HK-2 (cell line): Measurements from ENCODE around the gene PCDHB3.
"Not testable (repeated sequence)": the region's sequence is repeated elsewhere in the genome, so short reads cannot be mapped to it uniquely, and the experiment has no call there.

ENCODE experiments used
- DNase-seq: peaks from one replicate; pipeline ENCODE4 v3.0.0-alpha.2; 2018; ENCODE audit not compliant: unreplicated experiment

Gene PCDHB3

DNA sequence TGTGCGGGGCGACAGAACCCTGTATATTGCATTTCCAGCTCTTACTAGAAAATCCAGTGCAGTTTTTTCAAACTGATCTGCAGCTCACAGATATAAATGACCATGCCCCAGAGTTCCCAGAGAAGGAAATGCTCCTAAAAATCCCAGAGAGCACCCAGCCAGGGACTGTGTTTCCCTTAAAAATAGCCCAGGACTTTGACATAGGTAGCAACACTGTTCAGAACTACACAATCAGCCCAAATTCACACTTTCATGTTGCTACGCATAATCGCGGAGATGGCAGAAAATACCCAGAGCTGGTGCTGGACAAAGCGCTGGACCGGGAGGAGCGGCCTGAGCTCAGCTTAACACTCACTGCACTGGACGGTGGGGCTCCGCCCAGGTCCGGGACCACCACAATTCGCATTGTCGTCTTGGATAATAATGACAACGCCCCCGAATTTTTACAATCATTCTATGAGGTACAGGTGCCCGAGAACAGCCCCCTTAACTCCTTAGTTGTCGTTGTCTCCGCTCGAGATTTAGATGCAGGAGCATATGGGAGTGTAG is 35.5 kb downstream of the PCDHB3 start:
- no peak for DNase-seq

DNA sequence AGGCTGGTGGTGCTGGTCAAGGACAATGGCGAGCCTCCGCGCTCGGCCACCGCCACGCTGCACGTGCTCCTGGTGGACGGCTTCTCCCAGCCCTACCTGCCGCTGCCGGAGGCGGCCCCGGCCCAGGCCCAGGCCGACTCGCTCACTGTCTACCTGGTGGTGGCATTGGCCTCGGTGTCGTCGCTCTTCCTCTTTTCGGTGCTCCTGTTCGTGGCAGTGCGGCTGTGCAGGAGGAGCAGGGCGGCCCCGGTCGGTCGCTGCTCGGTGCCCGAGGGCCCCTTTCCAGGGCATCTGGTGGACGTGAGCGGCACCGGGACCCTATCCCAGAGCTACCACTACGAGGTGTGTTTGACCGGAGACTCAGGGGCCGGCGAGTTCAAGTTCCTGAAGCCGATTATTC is 37.1 kb downstream of the PCDHB3 start:
- DNase-seq, result not testable (repeated sequence)

DNA sequence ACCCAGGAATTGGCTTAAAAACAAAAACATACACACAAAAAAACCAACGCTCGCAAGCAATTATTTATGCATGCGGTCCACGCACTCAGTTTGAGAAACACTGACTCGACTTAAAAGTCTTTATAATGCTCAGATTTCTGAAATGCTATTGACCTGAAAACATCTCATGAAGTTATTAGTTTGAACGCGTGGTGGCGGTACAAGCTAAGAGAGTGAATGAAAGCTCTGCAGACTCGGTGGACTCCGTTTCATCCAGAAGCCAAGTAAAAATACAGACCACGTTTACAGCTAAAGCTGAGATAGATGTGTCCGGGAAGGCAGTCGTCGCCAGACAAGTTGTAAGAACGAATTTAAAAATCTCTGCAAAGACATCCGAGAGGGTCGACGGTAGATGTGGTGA is 49.5 kb downstream of the PCDHB3 start, which contains the start of gene PCDHB6:
Gene PCDHB6, plus strand, starts transcription at position 246 of the 400 bp plus-strand sequence. CDS start 201 bp downstream, outside the sequence.
- no peak for DNase-seq

DNA sequence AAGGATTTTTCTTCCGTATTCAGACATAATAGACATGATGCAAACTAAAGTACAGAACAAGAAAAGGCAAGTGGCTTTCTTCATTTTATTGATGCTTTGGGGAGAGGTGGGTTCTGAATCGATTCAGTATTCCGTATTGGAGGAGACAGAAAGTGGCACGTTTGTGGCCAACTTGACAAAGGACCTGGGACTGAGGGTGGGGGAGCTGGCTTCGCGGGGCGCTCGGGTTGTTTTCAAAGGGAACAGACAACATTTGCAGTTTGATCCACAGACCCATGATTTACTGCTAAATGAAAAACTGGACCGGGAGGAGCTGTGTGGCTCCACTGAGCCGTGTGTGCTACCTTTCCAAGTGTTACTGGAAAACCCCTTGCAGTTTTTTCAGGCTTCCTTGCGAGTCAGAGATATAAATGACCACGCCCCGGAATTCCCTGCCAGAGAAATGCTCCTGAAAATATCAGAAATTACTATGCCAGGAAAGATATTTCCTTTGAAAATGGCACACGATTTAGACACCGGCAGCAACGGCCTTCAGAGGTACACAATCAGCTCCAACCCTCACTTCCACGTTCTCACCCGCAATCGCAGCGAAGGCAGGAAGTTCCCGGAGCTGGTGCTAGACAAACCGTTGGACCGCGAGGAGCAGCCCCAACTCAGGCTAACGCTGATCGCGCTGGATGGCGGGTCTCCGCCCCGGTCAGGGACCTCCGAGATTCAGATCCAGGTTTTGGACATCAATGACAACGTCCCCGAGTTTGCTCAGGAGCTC is 50.1 kb downstream of the PCDHB3 start:
- DNase-seq, result no peak

DNA sequence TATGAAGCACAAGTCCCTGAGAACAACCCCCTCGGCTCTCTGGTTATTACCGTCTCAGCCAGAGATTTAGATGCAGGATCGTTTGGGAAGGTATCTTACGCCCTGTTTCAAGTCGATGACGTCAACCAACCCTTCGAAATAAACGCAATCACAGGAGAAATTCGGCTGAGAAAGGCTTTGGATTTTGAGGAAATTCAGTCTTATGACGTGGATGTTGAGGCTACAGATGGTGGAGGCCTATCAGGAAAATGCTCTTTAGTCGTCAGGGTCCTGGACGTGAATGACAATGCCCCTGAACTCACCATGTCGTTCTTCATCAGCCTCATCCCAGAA is 50.7 kb downstream of the PCDHB3 start:
- no peak for DNase-seq

DNA sequence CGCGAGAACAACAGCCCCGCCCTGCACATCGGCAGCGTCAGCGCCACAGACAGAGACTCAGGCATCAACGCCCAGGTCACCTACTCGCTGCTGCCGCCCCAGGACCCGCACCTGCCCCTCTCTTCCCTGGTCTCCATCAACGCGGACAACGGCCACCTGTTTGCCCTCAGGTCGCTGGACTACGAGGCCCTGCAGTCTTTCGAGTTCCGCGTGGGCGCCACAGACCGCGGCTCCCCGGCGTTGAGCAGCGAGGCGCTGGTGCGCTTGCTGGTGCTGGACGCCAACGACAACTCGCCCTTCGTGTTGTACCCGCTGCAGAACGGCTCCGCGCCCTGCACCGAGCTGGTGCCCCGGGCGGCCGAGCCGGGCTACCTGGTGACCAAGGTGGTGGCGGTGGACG is 51.4 kb downstream of the PCDHB3 start:
- DNase-seq, result not testable (repeated sequence)

DNA sequence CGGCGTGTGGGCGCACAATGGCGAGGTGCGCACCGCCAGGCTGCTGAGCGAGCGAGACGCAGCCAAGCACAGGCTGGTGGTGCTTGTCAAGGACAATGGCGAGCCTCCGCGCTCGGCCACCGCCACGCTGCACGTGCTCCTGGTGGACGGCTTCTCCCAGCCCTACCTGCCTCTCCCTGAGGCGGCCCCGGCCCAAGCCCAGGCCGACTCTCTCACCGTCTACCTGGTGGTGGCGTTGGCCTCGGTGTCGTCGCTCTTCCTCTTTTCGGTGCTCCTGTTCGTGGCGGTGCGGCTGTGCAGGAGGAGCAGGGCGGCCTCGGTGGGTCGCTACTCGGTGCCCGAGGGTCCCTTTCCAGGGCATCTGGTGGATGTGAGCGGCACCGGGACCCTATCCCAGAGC is 51.8 kb downstream of the PCDHB3 start:
- DNase-seq, result not testable (repeated sequence)
